DOHH2 (cell line): ENCODE measurements around the gene TBX6.

Experiments
- H3F3A ChIP-seq: fragments of 200-600 bp; sonication (generic), shearing (Covaris generic); 2 replicates; pipeline ENCODE4 v1.6.0; 2016; ENCODE audit warnings: antibody characterized with exemption, mild to moderate bottlenecking; ENCODE audit not compliant: control insufficient read depth, insufficient read depth
- H3K27ac ChIP-seq: fragments of 200-600 bp; sonication (generic); 2 replicates; pipeline ENCODE4 v1.5.1; 2014; ENCODE audit warnings: low read depth, mild to moderate bottlenecking, low read length, moderate library complexity
- H3K27me3 ChIP-seq: fragments of 200-600 bp; sonication (generic); 2 replicates; pipeline ENCODE4 v1.6.1; 2014; ENCODE audit warnings: mild to moderate bottlenecking, low read length, mixed read lengths; ENCODE audit not compliant: control insufficient read depth
- H3K36me3 ChIP-seq: fragments of 200-600 bp; sonication (generic); 2 replicates; pipeline ENCODE4 v1.6.1; 2014; ENCODE audit warnings: mild to moderate bottlenecking, low read length, moderate library complexity, mixed read lengths; ENCODE audit not compliant: control insufficient read depth
- H3K4me1 ChIP-seq: fragments of 200-600 bp; sonication (generic); 2 replicates; pipeline ENCODE4 v1.6.1; 2014; ENCODE audit warnings: mild to moderate bottlenecking, low read length, mixed read lengths; ENCODE audit not compliant: control insufficient read depth
- H3K4me2 ChIP-seq: fragments of 200-600 bp; sonication (generic); 2 replicates; pipeline ENCODE4 v1.6.0; 2014; ENCODE audit warnings: mild to moderate bottlenecking, low read length, moderate library complexity
- H3K4me3 ChIP-seq: fragments of 200-600 bp; sonication (generic); 2 replicates; pipeline ENCODE4 v1.5.1; 2014; ENCODE audit warnings: mild to moderate bottlenecking, low read length, mixed read lengths
- H3K79me2 ChIP-seq: fragments of 200-600 bp; sonication (generic); 2 replicates; pipeline ENCODE4 v1.6.1; 2014; ENCODE audit warnings: mild to moderate bottlenecking, low read length, mixed read lengths; ENCODE audit not compliant: control insufficient read depth
- H3K9me2 ChIP-seq: fragments of 200-600 bp; sonication (generic); replicated peaks from 2 replicates; pipeline ENCODE4 v1.6.1; 2014; ENCODE audit warnings: mild to moderate bottlenecking, low read length, mixed read lengths; ENCODE audit not compliant: control insufficient read depth
- H3K9me3 ChIP-seq: fragments of 200-600 bp; sonication (generic); 2 replicates; pipeline ENCODE4 v1.6.1; 2014; ENCODE audit warnings: antibody characterized with exemption, low read length, mixed read lengths; ENCODE audit not compliant: control insufficient read depth, insufficient read depth
- H4K20me1 ChIP-seq: fragments of 200-600 bp; sonication (generic); 2 replicates; pipeline ENCODE4 v1.6.0; 2014; ENCODE audit warnings: low read depth, mild to moderate bottlenecking, antibody characterized with exemption, low read length, moderate library complexity; ENCODE audit not compliant: control insufficient read depth, insufficient read depth
- CTCF ChIP-seq: fragments of 200-600 bp; sonication (generic); IDR thresholded peaks from one replicate; pipeline ENCODE4 v1.5.1; 2014; ENCODE audit warnings: antibody characterized with exemption, mild to moderate bottlenecking, low read depth, low read length; ENCODE audit not compliant: poor library complexity, severe bottlenecking
- EZH2phosphoT487 ChIP-seq: fragments of 200-600 bp; sonication (generic); IDR thresholded peaks from 2 replicates; pipeline ENCODE4 v1.6.1; 2017; ENCODE audit warnings: borderline replicate concordance, mild to moderate bottlenecking, antibody characterized with exemption, low read length, moderate library complexity, mixed read lengths

The TBX6 gene

DNA sequence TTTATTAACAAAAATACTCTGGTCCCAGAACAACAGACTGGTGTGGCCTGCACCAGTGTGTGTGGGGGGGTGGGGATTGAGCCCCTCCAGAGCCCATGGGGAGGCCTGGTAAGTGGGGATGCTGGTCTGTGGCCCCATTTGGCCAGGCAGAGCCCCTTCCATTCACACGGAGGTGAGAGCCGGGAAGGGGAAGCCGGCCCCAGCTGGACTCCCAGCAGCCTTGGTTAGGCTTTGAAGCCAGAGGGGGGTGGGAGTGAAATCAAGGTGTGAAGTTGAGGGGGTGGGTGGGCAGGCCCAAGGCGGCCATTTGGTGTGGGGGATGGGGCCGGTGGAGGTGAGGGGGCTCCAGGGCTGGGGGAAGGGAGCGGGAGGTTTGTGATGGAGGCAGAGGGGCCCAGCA, 5.9 kb downstream of the TBX6 start:
- Histone ChIP-seq H3K4me2 (no peak overlapping the region), H3K27me3 (no peaks in the 10 kb centered on the region), H3K4me3 (no peak overlapping the region), H4K20me1 (no peaks in the 10 kb centered on the region), H3F3A (0 out of 2 replicates have a peak, but pooled peaks cover 6% of the 10 kb centered on the region), H3K79me2 (peaks cover 4% of the 10 kb centered on the region; the same call in 1 of the 2 replicates), H3K36me3 (peaks cover 42% of the 10 kb centered on the region), H3K9me2 (no peaks in the 10 kb centered on the region), H3K4me1 (peaks cover 12% of the 10 kb centered on the region), H3K9me3 (no peaks in the 10 kb centered on the region), H3K27ac (no peak overlapping the region)
- no peak for TF ChIP-seq CTCF
- no peak for TF ChIP-seq EZH2phosphoT487

DNA sequence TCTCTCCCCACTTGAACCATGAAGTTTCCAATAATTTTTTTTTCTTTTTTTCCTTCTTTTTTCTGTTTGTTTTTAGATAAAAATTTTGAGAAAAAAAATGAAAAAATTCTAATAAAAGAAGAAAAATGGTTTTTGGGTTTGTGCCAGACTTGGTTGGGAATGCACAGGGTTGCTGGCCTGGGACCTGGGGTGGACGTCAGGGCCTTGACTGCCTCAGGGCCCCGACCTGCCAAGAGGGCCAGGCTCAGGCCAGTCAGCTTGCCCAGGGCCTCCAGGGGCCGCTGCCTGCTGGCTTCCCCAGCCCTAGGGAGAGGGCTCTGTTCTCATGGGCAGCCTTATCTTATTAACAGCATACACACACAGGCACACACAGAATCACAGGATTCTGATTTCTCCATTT, 6.5 kb downstream of the TBX6 start:
- no peak overlapping the region for H3K27ac ChIP-seq
- no peaks in the 10 kb centered on the region for H3K9me2 ChIP-seq
- no peak overlapping the region for H3K4me2 ChIP-seq
- peaks cover 46% of the 10 kb centered on the region for H3K36me3 ChIP-seq
- peaks cover 6% of the 10 kb centered on the region for H3K4me1 ChIP-seq
- H3K9me3 ChIP-seq, result no peaks in the 10 kb centered on the region
- TF ChIP-seq EZH2phosphoT487 (no peak), CTCF (no peak)
- H3F3A ChIP-seq, result 0 out of 2 replicates have a peak, but pooled peaks cover 5% of the 10 kb centered on the region
- no peak overlapping the region for H3K4me3 ChIP-seq
- no peaks in the 10 kb centered on the region for H3K27me3 ChIP-seq
- H3K79me2 ChIP-seq, result peaks cover 9% of the 10 kb centered on the region
- no peaks in the 10 kb centered on the region for H4K20me1 ChIP-seq

DNA sequence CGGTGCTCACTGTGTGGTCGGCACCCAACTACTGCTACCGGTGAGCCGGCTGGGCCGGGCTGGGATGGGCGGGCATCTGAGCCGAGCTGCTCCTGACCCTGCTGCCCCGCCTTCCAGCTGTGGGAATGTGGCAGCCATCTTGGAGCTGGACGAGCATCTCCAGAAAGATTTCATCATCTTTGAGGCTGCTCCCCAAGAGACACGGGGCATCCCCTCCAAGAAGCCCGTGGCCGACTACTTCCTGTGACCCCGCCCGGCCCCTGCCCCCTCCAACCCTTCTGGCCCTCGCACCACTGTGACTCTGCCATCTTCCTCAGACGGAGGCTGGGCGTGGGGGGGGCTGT, 6.9 kb downstream of the TBX6 start:
- Histone ChIP-seq H3K9me3 (no peaks in the 10 kb centered on the region), H3K36me3 (peaks cover 51% of the 10 kb centered on the region), H3F3A (0 out of 2 replicates have a peak, but pooled peaks cover 3% of the 10 kb centered on the region), H3K4me2 (no peak overlapping the region), H3K27ac (no peak overlapping the region), H3K4me1 (peaks cover 2% of the 10 kb centered on the region), H4K20me1 (no peaks in the 10 kb centered on the region), H3K9me2 (no peaks in the 10 kb centered on the region), H3K79me2 (peaks cover 14% of the 10 kb centered on the region), H3K27me3 (no peaks in the 10 kb centered on the region), H3K4me3 (no peak overlapping the region)
- TF ChIP-seq CTCF (no peak), EZH2phosphoT487 (no peak)
